Measurements from ENCODE around the gene MRPL55.

The MRPL55 gene

DNA sequence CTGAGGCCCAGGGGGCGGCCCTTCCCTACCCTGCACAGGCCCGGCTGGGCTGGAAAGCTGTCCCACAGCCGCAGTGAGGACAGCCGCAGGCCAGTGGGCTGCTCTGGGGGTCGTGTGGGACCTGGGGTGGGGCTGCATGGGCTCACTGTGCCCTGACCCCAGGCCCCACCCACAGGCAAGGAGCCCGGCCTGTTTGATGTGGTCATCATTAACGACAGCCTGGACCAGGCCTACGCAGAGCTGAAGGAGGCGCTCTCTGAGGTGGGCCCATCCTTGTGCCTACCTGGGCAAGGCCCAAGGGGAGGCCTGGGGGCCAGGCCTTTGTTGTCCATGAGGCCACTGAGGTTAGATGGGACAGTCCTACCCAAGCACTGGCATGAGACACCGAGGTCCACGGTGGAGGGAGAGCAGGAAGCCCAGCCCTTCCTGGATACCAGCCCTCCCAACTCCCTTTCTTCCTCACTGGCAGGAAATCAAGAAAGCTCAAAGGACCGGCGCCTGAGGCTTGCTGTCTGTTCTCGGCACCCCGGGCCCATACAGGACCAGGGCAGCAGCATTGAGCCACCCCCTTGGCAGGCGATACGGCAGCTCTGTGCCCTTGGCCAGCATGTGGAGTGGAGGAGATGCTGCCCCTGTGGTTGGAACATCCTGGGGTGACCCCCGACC lies 39.2 kb upstream of the MRPL55 start:
- no peak for FAIRE-seq

DNA sequence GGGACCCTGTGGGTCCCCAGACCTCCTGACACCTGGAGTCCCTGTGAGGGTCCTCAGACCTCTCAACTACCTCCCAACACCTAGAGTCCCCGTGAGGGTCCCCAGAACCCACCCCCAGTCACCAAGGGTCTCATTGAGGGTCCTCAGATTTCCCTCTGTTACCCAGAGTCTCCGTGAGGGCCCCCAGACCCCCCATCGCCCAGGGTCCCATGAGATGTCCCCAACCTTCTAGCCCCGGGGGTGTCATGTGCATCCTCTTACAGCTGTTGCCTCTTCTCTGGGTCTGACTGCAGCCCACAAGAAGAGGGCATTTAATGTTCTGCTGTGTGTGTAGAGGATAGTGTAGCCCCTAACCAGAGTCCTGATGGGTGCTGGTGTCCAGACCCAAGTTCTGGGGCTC lies 38.7 kb upstream of the MRPL55 start:
- FAIRE-seq (no peak), DNase-seq (ENCODE audit: extremely low spot score, insufficient read length, low read depth) (no peak)

More for the DNA sequence above, 39.2 kb upstream of the MRPL55 start:
- DNase-seq (ENCODE audit: extremely low spot score, insufficient read length, low read depth): no peak

DNA sequence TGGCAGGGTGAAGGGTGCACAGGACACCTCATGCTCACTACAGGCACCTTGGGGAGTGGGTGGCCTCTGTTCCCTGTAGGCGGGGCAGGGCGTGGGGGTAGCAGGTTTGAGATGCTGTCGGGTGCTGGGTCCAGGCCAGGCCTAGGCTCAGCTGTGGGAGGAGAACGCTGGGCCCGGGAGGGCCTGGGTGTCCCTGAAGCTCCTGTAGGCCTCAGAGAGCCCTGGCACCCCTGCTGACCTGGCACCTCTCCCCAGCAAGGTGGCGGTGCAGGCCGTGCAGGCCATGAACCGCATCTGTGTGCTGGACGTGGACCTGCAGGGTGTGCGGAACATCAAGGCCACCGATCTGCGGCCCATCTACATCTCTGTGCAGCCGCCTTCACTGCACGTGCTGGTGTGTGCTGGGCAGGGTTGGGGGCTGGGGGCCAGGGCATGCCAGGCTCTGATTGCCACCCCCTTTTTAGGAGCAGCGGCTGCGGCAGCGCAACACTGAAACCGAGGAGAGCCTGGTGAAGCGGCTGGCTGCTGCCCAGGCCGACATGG lies 38.1 kb upstream of the MRPL55 start:
- DNase-seq (ENCODE audit: extremely low spot score, insufficient read length, low read depth): no peak
- FAIRE-seq: no peak

DNA sequence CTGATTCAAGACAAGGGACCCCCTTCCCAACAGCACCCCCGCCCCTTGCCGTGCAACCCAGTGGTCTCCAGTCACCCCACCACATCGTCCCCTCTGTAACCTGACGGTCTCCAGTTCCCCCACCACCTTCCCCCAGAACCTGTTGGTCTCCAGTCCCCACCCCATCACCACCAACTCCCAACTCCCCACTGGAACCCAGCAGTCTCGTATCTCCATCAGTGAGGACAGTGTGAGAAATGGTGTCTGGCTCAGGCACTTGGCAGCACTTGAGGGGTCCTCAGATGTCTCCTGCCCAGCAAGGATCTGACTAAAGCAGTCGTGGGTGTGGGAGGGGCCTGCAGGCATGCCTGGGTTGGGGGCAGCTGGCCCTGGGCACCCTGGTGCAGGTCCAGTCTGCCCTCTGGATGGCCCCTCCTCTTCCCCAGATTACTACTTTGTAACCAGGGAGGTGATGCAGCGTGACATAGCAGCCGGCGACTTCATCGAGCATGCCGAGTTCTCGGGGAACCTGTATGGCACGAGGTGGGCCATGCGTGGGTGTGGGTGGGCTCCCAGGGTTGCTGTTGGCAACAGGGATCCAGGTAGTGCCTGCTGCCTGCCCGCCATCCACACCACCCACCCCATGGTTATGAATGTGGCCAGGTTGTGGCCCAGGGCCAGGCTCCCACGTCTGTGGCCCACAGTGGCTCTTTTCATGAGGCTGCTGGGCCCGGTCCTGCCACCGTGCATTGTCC lies 37.5 kb upstream of the MRPL55 start:
- FAIRE-seq: no peak
- no peak for DNase-seq (ENCODE audit: extremely low spot score, insufficient read length, low read depth)

DNA sequence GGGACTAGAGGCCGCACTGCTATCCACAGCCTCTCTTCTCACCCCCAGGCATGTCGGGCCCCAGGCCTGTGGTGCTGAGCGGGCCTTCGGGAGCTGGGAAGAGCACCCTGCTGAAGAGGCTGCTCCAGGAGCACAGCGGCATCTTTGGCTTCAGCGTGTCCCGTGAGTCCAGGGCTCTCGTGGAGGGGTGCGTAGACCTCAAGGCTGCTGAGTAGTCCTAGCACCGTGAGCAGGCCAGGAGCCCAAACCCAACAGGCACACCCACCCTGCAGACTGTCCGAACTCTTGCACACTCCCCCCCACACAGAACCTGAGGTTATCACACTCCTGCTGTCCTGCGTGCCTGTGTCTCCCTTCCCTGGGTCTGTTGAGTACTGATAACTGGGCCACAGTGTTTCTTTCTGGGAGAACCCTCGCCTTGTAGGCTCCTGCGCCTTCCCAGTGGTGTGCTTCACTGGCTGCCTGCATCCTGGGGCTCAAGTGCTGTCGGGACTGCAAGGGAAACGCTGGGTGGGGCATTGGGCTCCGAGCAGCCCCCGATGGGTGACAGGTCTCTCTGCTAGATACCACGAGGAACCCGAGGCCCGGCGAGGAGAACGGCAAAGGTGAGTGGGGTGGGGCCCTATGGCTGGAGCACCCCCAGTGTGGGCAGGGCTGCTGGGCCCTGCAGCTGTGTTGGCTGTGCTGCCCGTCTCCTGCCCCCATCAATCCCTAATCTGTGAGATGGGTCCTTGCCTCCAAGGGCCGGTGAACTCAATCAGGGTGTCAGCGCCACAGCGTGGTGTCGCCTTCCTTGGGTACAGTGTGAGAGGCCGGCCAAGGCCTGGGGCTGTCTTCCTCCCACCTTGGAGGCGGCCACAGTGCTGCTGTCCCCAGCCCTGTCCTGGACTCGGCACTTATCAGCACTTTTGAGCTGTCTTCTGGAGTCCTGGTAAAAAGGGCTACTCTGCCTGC lies 36.6 kb upstream of the MRPL55 start:
- no peak for DNase-seq (ENCODE audit: extremely low spot score, insufficient read length, low read depth)
- no peak for FAIRE-seq

DNA sequence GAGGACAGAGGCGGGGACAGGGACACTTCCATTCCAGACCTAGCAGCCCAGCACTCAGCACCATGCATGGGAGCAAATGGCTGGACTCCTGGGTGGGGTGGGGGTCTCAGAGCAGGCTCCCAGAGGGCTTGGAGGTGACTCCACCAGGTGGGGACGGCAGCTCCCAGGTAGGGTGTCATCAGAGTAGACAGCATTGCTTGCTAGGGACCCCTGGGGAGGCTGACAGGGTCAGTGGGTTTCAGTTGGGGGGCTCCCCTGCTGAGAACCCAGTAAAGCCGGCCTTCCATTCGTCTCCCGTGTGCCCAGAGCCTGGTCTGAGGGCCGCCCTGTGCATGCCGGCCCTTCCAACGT lies 35.9 kb upstream of the MRPL55 start:
- DNase-seq (ENCODE audit: extremely low spot score, insufficient read length, low read depth) (no peak), FAIRE-seq (no peak)

DNA sequence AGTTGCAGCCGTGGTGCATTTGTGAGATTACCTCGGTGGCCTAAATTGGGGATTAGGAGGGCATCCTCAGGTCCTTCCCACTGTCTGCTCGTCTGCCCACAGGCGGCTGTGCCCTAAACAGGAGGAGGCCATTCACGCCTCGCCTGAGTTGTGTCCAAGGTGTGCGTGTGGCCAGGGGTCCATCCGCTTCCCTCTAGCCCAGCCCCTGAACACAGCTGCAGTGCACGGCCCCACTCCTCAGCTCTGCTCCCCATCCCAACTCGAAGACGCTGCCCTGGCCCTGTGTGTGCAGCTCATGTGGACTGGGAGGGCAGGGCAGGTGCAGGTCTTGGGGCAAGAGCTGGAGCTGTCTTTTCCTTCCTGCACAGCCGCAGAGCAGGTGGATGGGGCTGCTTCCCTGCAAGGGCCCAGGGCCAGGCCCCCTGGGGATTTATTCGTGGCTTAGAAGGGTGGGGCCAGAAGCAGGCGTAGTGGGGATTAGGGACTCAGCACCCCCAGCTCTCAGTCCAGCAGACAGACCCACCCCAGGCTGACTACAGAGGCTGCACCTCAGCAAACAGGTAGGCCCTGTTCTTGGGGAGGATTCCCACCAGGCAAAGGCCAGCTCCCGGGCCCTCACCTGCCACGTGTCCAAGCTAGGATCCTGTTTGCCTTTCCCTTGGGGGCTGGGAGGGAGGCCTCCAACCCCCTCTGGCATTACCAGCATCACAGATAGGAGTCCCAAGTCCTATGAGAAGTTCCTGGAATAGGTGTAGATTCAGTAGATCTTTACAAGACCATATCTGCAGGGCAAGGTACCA lies 35.3 kb upstream of the MRPL55 start:
- FAIRE-seq (no peak), DNase-seq (ENCODE audit: extremely low spot score, insufficient read length, low read depth) (no peak)

DNA sequence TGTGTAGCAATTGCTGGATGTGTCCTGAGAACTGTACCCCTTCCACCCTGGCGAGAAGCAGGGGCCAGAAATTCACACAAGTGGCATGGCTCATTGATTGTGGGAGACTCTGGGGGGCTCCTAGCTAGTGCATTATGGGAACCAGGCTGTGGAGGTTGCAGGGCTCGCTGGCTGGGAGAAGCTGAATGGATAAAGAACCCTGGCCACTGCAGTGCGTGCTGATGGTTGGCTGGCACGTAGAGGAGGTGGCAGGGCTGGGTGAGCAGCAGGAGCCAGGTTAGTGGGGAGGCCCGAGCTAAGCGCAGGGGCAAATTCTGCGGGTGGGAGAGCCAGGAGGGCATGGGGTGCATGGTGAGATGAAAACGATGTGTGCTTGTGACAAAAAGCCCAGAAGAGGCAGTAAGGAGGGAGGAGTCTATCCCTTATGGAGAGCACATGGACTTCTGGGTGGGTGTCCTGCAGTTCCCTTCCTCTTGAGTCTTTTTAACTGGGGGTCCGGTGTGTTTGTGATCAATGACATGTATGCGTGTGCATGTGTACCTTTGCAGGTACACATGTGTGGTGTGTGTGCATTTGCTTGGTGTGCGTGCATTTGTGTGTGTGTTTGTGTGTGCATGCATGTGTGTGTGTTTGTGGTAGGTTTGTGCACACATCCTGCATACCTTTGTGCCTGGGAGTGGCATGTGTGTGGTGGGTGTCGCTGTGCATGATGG lies 34.5 kb upstream of the MRPL55 start:
- DNase-seq (ENCODE audit: extremely low spot score, insufficient read length, low read depth) (no peak), FAIRE-seq (no peak)

DNA sequence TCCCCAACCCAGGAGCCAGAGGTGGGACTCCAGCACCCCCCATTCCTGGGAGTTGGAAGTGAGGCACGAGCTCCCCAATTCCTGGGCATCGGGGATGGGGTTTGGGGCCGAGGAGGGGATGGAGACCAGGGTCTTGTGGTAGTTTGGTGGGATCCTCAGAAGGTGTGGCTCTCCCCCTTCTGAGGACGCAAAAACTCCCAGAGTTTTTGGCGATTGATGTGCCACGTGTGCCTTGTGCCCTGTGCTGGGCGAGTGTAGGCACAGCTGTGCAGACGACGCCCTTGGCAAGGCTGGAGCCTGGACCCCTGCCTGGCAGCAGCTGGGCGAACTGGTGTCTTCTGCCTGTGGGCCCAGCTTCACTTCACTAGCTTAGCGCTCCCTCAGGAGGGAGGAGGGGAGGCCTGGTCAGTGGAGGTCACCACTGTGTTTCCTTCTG lies 33.6 kb upstream of the MRPL55 start:
- DNase-seq (ENCODE audit: extremely low spot score, insufficient read length, low read depth) (no peak), FAIRE-seq (no peak)

DNA sequence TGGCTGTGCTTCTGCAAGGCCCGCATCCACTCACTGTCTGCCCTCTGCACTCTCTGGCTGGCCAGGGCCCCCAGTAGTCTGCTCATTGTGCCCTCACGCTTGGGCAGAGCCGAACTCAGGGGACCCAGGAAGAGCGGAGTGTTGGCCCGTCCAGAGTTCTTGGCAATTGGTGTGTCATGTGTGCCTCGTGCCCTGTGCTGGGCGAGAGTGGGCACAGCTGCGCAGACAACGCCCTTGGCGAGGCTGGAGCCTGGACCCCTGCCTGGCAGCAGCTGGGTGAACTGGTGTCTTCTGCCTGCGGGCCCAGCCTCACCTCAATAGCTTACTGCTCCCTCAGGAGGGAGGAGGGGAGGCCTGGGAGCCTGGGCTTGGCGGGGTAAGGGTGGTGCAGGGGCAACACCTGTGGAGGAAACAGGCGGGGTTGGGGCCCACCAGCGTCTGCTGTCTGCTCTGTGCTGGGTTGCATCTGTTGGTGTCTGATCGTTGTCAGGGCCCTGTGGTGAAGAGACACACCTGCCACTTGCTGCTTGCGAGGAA lies 33.1 kb upstream of the MRPL55 start:
- DNase-seq (ENCODE audit: extremely low spot score, insufficient read length, low read depth) (no peak), FAIRE-seq (no peak)

DNA sequence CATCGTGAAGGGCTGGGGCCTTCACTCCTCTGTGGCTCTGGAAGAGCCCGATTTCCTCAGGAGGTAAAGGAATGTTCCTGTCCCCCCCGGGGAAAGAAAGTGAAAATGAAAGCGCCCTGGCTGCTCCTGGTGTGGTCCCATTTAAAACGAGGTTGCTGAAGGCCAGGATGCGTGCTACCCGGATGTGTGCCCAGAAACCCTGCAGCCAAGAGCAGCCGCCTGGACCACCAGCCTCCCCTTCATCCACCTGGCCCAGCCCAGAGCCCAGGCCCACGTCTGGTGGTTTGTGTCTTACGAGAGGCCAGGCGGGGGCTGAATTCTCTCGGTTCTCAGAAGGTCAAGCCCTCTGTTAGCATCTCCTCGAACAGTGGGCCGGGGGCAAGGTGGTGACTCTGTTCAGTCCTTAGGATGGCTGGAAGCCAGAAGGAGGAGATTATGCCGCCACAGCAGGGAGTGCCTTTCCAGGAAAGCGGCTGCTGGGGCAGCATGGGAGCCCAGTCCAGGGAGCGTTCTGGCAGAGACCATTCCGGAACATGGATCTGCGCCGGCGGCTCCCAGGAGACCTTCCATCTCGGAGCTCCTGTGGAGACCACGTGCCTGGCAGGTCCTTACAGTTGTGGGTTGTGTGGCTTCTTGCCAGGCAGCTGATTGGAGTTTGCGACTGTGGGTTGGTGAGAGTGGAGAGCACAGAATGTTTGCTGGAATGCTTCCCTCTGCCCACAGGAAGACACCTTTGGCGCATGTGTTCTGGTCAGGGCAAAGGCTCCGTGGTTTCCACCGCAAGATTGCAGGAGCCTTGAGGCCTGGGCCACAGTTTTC lies 32.3 kb upstream of the MRPL55 start:
- DNase-seq (ENCODE audit: extremely low spot score, insufficient read length, low read depth) (peak; percentile 18), FAIRE-seq (peak; percentile 35)

DNA sequence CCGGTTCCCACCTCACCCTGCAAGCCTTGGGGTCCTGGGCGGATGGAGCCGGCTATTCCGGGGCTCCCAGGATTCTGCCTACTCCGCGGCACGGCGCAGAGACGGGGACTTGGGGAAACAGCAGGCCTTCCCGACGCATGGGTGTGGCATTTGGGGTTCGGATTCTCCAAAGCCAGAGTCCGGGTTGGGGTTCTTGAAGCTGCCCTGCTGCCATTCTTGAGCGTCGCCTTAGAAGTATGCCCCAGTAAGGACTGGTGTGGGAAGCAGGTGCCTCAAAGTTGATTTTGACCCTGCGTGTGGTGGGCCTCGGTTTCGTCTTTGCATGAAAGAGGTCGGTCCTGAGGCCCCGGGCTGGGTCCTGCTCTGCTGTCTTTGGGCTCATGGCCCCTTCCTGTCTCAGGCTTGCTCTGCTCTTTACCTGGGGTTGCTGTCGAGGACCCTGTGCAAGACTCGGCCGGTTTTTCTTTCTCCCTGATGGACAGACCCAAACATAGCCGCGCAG lies 31.7 kb upstream of the MRPL55 start:
- DNase-seq (ENCODE audit: extremely low spot score, insufficient read length, low read depth) (no peak), FAIRE-seq (peak; percentile 24)

DNA sequence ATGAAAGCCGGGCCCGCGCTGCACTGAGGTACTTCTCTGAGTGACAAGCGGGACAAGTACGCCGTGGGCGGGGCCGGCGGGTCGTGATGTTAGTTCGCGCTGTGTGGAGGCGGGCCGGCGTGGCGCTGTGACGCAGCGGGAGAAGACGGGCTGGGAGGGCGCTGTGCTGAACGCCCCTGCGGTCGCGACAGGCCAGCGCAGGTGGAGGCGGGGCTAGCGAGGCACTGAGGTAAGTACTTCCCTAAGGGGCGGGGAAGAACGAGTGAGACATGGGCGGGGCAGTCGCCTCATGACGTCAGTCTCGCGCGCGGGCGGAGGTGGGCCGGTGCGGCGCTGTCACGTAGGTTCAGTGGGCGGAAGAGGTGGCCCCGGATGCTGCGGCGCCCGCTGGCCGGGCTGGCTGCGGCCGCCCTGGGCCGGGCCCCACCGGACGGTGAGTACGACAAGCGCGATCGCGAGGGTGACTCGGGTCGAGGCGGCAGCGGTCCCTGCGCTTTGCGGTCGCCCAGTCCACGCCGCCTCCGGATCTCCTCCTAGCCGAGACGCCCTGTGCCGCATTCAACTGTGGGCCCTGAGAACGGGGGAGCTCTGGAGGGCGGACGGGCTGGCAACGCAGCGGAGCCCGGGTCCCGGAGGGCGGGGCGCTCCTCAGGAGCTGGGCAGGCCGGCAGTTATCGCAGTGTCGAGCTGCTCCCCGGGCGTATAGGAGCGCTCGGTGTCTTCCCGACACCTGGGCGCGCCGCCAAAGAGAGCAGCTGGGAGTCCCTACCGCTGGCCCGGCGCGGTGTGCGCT lies 31.0 kb upstream of the MRPL55 start, which contains the start of gene GUK1:
GUK1 (plus strand) TSS at position 349 of the 793 bp plus-strand sequence; CDS start at position 373, 24 bp downstream.
- DNase-seq (ENCODE audit: extremely low spot score, insufficient read length, low read depth) (peak; percentile 97), FAIRE-seq (peak; percentile 99)

DNA sequence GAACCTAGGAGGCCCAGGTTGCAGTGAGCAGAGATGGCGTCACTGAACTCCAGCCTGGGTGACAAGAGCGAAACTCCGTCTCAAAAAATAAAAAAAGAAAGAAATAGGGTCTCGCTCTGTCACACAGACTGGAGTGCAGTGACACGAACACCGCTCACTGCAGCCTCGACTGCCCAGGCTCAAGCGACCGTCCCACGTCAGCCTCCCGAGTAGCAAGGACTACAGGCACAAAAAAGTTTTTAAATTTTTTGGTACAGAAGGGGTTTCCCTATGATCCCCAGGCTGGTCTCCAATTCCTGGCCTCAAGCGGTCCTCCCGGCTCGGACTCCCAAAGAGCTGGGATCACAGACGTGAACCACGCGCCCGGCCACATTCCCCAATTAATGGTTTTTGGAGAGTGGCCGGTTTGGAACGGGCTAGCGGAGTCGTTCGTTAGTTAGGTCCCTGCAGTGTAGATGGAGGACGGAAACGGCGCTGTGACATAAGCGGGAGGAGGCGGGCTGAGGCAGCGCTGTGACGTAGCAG lies 30.4 kb upstream of the MRPL55 start:
- no peak for FAIRE-seq
- no peak for DNase-seq (ENCODE audit: extremely low spot score, insufficient read length, low read depth)

DNA sequence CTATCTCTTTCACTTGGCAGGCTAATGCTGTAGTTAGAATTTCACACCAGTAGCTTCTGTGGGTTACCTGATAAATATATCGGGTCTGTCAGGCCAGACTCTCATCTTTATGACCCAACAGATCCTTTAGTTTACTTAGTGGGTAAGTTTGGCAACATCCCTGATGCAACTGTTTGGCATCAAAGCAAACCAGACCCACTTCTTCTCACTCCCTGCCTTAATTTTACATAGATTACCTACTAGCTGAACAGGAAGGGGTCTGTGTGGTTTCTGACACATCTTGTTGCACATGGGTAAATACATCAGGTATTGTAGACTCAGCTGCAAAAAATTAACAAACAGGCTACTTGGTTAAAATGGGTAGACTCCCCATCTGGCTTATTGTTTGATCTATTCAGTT lies 27.8 kb upstream of the MRPL55 start:
- no peak for FAIRE-seq
- DNase-seq (ENCODE audit: extremely low spot score, insufficient read length, low read depth): no peak

DNA sequence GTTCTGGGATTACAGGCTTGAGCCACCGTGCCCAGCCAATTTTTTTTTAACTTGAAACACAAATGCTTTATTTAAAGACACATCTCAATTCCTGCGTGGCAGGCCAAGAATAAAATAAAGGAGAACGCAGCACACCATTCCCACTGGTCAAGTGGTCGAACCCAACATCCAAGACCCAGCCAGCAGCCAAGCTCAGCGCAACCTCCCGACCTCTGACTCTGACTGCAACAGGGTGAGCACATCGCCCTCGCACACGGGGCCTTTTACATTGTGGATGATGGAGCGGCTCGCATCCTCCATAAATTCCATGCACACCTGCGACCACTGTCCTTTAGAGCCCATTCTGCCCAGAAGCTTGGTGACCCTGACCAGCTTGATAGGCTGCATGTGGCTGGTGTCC lies 25.5 kb upstream of the MRPL55 start:
- DNase-seq (ENCODE audit: extremely low spot score, insufficient read length, low read depth): no peak
- no peak for FAIRE-seq

DNA sequence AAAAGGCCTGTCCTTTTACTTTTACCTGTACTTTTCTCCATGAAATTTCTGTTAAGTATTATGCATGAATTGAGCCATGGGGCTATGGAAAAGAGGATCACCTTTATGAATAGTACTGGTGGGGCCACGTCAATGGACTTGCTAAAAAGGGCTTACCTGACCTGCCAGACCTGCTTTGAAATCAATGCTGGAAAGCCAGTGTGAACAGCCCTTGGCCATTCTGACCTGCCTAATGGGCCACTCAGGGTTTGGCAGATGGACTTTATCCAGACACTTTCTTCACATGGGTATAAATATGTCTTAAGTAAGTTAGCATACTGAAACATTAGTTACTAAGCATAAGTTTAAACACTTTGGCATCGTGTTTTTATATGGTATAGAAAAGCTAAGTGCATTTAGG lies 22.7 kb upstream of the MRPL55 start:
- FAIRE-seq: no peak
- no peak for DNase-seq (ENCODE audit: extremely low spot score, insufficient read length, low read depth)
